PC-3 (cell line): Measurements from ENCODE around the gene KDM4B. TPM values are rescaled to one million over a fixed set of nuclear protein-coding genes. Genes with fewer than 3 reads are reported as not detected.

Source experiments
- ATAC-seq: fragments of 200-7000 bp; cut with Tn5 transposase; 2 replicates; pipeline ENCODE4 v1.9.1; 2020; ENCODE audit warnings: mild to moderate bottlenecking, moderate library complexity
- BruUV-seq: library from RNA; stranded (reverse); fragments of 400-500 nt; replicated peaks from 2 replicates; lab custom pipeline; 2021; lab: Mats Ljungman, UMichigan
- CTCF ChIA-PET: fragments of 300-600 bp; sonication (Branson Sonifier 250); formaldehyde crosslinking; loops from one replicate; lab custom pipeline; 2022; ENCODE audit warnings: antibody characterized with exemption; lab: Charles Lee
- POLR2A ChIA-PET: fragments of 300-600 bp; sonication (Branson Sonifier 250); formaldehyde crosslinking; loops from one replicate; lab custom pipeline; 2022; ENCODE audit warnings: antibody characterized with exemption; ENCODE audit not compliant: unreplicated experiment; lab: Charles Lee
- DNase-seq: peaks from one replicate; pipeline ENCODE4 v3.0.0-alpha.2; 2015
- H2AFZ ChIP-seq: fragments of 300-600 bp; sonication (generic); 2 replicates; pipeline ENCODE4 v1.6.0; 2016; ENCODE audit warnings: antibody characterized with exemption, low read length
- H3F3A ChIP-seq: fragments of 300-600 bp; sonication (generic); one replicate; pipeline ENCODE4 v1.6.0; 2017; ENCODE audit warnings: antibody characterized with exemption, low read length, control low read depth, mild to moderate bottlenecking; ENCODE audit not compliant: unreplicated experiment
- H3K27ac ChIP-seq: fragments of 300-600 bp; sonication (generic); 2 replicates; pipeline ENCODE4 v1.5.1; 2016; ENCODE audit warnings: mild to moderate bottlenecking, low read length
- H3K27me3 ChIP-seq: fragments of 300-600 bp; sonication (generic); 2 replicates; pipeline ENCODE4 v1.6.1; 2016; ENCODE audit warnings: low read length, mixed read lengths
- H3K36me3 ChIP-seq: fragments of 300-600 bp; sonication (generic); 2 replicates; pipeline ENCODE4 v1.6.1; 2016; ENCODE audit warnings: low read depth, mixed run types, low read length, mixed read lengths
- H3K4me1 ChIP-seq: fragments of 300-600 bp; sonication (generic); 2 replicates; pipeline ENCODE4 v1.5.1; 2016; ENCODE audit warnings: low read length; ENCODE audit not compliant: insufficient read depth
- H3K4me2 ChIP-seq: fragments of 300-600 bp; sonication (generic); 2 replicates; pipeline ENCODE4 v1.6.0; 2016; ENCODE audit warnings: low read length
- H3K4me3 ChIP-seq: fragments of 300-600 bp; sonication (generic); 2 replicates; pipeline ENCODE4 v1.5.1; 2016; ENCODE audit warnings: mild to moderate bottlenecking, low read length, mixed read lengths
- H3K79me2 ChIP-seq: fragments of 300-600 bp; sonication (generic); 2 replicates; pipeline ENCODE4 v1.6.1; 2017; ENCODE audit warnings: low read length, mixed read lengths
- H3K9ac ChIP-seq: fragments of 300-600 bp; sonication (generic); 2 replicates; pipeline ENCODE4 v1.6.0; 2016; ENCODE audit warnings: mild to moderate bottlenecking, low read length
- H3K9me2 ChIP-seq: fragments of 300-600 bp; sonication (generic); replicated peaks from 2 replicates; pipeline ENCODE4 v1.6.1; 2016; ENCODE audit warnings: mixed run types, low read length, mixed read lengths
- H3K9me3 ChIP-seq: fragments of 300-600 bp; sonication (generic); 2 replicates; pipeline ENCODE4 v1.6.1; 2016; ENCODE audit warnings: low read length, mixed read lengths
- H4K20me1 ChIP-seq: fragments of 300-600 bp; sonication (generic); 2 replicates; pipeline ENCODE4 v1.6.1; 2016; ENCODE audit warnings: low read length, mixed read lengths
- CTCF ChIP-seq: fragments of 300-600 bp; sonication (generic); conservative IDR thresholded peaks from 2 replicates; pipeline ENCODE4 v1.5.1; 2017; ENCODE audit warnings: antibody characterized with exemption, low read depth, mild to moderate bottlenecking, low read length
- EZH2 ChIP-seq: fragments of 300-600 bp; sonication (generic); IDR thresholded peaks from one replicate; pipeline ENCODE4 v1.6.1; 2017; ENCODE audit warnings: antibody characterized with exemption, mild to moderate bottlenecking, low read length; ENCODE audit not compliant: unreplicated experiment
- EZH2phosphoT487 ChIP-seq: fragments of 300-600 bp; sonication (generic); IDR thresholded peaks from 2 replicates; pipeline ENCODE4 v1.6.1; 2018; ENCODE audit warnings: mild to moderate bottlenecking, antibody characterized with exemption, low read length, borderline replicate concordance
- intact Hi-C: fragments of 100-400 bp; cut with micrococcal nuclease; formaldehyde crosslinking; loops from 2 replicates; pipeline ENCODE4 v1.9.0; 2023
- total RNA-seq: library from RNA; depleted of rRNA; stranded (reverse); fragments of >200 nt; gene quantifications from 2 replicates; pipeline ENCODE4 v1.2.3, GENCODE V29; 2014

The KDM4B gene
- total RNA-seq, 1 experiment from 2014 or later = 19.8 TPM

GRCh38 chr19:5097959-5098623 lies 129.2 kb downstream of the KDM4B start:
- no peak overlapping the region for H3K4me3 ChIP-seq
- peaks cover 26% of the 10 kb centered on the region for H3K36me3 ChIP-seq
- BruUV-seq = no TSS peak
- ChIA-PET CTCF (no interaction called here), POLR2A (no interaction called here)
- no peaks in the 10 kb centered on the region for H4K20me1 ChIP-seq
- TF ChIP-seq EZH2phosphoT487 (no peak), CTCF (no peak), EZH2 (no peak)
- no peaks in the 10 kb centered on the region for H3F3A ChIP-seq
- H3K27me3 ChIP-seq = no peaks in the 10 kb centered on the region
- no peaks in the 10 kb centered on the region for H3K79me2 ChIP-seq
- intact Hi-C loops = no loop called here
- no peaks in the 10 kb centered on the region for H3K4me1 ChIP-seq
- no peak overlapping the region for H3K27ac ChIP-seq
- H3K4me2 ChIP-seq = no peak overlapping the region
- no peak for ATAC-seq
- H3K9ac ChIP-seq = no peak overlapping the region
- no peaks in the 10 kb centered on the region for H3K9me2 ChIP-seq
- DNase-seq = no peak
- no peak overlapping the region for H2AFZ ChIP-seq
- peaks cover 12% of the 10 kb centered on the region for H3K9me3 ChIP-seq

- no TSS peak for BruUV-seq
- no peaks in the 10 kb centered on the region for H3K79me2 ChIP-seq
- H3K9ac ChIP-seq = no peak overlapping the region
- no peak overlapping the region for H3K4me2 ChIP-seq
- no peaks in the 10 kb centered on the region for H3K4me1 ChIP-seq
- no peak overlapping the region for H2AFZ ChIP-seq
- H3K27ac ChIP-seq = no peak overlapping the region
- intact Hi-C loops = no loop called here
- H3K27me3 ChIP-seq = no peaks in the 10 kb centered on the region
- POLR2A ChIA-PET = no interaction called here
- H3K9me3 ChIP-seq = peaks cover 12% of the 10 kb centered on the region
- no peak for DNase-seq
- no peak for TF ChIP-seq CTCF
- TF ChIP-seq EZH2 = no peak
- TF ChIP-seq EZH2phosphoT487 = no peak
- no peaks in the 10 kb centered on the region for H3K9me2 ChIP-seq
- no peak for ATAC-seq
- no peaks in the 10 kb centered on the region for H3F3A ChIP-seq
- H4K20me1 ChIP-seq = no peaks in the 10 kb centered on the region
- peaks cover 26% of the 10 kb centered on the region for H3K36me3 ChIP-seq
- no peak overlapping the region for H3K4me3 ChIP-seq
- CTCF ChIA-PET = no interaction called here
Measured at GRCh38 chr19:5098646-5099045, 129.7 kb downstream of the KDM4B start.

- H3K79me2 ChIP-seq = no peaks in the 10 kb centered on the region
- no peak overlapping the region for H3K9ac ChIP-seq
- ChIA-PET CTCF (no interaction called here), POLR2A (no interaction called here)
- peaks cover 26% of the 10 kb centered on the region for H3K36me3 ChIP-seq
- H3K27ac ChIP-seq = no peak overlapping the region
- ATAC-seq = no peak
- H3K4me3 ChIP-seq = no peak overlapping the region
- BruUV-seq = no TSS peak
- no peak overlapping the region for H2AFZ ChIP-seq
- H3K4me2 ChIP-seq = no peak overlapping the region
- H4K20me1 ChIP-seq = no peaks in the 10 kb centered on the region
- H3K4me1 ChIP-seq = no peaks in the 10 kb centered on the region
- H3K27me3 ChIP-seq = no peaks in the 10 kb centered on the region
- TF ChIP-seq EZH2phosphoT487 (no peak), CTCF (no peak), EZH2 (no peak)
- H3K9me3 ChIP-seq = peaks cover 12% of the 10 kb centered on the region
- no peaks in the 10 kb centered on the region for H3K9me2 ChIP-seq
- no peaks in the 10 kb centered on the region for H3F3A ChIP-seq
- intact Hi-C loops = no loop called here
- DNase-seq = no peak
Measured at GRCh38 chr19:5099701-5100221, 130.8 kb downstream of the KDM4B start.
